ENCODE data around the gene RAB36. TPM values are rescaled to one million over a fixed set of nuclear protein-coding genes. Genes with fewer than 3 reads are reported as not detected.

Gene RAB36
- total RNA-seq, 1 donor from 2014 or later: 2.2 TPM

DNA sequence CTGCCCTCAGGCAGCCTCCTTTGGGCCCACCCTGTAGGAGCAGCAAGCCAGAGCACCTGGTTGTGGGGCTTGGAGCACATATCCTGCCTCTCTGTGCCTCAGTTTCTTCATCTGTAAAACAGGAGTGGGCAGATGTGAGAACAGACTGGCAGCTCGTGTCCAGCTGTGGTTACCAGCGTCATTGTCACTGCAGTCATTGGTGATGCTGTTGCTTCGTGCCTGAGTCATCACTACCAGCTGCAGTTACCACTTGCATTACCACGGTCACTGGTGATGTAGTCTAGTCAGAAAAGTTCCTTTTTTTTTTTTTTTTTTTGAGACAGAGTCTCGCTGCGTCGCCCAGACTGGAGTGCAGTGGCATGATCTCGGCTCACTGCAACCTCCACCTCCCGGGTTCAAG is 23.9 kb upstream of the RAB36 start:
- Mint-ChIP-seq H3K27me3 (ENCODE audit: unreplicated experiment) (peaks cover 11% of the 10 kb centered on the region), H3K4me3 (ENCODE audit: unreplicated experiment) (no peak overlapping the region), H3K9me3 (ENCODE audit: unreplicated experiment) (no peaks in the 10 kb centered on the region), H3K36me3 (ENCODE audit: low read depth, unreplicated experiment) (no peaks in the 10 kb centered on the region), H3K4me1 (ENCODE audit: unreplicated experiment) (peaks cover 10% of the 10 kb centered on the region), H3K27ac (ENCODE audit: unreplicated experiment) (no peak overlapping the region)
- TF ChIP-seq, protein P1, sequence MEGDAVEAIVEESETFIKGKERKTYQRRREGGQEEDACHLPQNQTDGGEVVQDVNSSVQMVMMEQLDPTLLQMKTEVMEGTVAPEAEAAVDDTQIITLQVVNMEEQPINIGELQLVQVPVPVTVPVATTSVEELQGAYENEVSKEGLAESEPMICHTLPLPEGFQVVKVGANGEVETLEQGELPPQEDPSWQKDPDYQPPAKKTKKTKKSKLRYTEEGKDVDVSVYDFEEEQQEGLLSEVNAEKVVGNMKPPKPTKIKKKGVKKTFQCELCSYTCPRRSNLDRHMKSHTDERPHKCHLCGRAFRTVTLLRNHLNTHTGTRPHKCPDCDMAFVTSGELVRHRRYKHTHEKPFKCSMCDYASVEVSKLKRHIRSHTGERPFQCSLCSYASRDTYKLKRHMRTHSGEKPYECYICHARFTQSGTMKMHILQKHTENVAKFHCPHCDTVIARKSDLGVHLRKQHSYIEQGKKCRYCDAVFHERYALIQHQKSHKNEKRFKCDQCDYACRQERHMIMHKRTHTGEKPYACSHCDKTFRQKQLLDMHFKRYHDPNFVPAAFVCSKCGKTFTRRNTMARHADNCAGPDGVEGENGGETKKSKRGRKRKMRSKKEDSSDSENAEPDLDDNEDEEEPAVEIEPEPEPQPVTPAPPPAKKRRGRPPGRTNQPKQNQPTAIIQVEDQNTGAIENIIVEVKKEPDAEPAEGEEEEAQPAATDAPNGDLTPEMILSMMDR (IDR thresholded peaks at IDR 0.05; ENCODE audit: unreplicated experiment): no peak
- DNase-seq (ENCODE audit: low spot score): no peak

DNA sequence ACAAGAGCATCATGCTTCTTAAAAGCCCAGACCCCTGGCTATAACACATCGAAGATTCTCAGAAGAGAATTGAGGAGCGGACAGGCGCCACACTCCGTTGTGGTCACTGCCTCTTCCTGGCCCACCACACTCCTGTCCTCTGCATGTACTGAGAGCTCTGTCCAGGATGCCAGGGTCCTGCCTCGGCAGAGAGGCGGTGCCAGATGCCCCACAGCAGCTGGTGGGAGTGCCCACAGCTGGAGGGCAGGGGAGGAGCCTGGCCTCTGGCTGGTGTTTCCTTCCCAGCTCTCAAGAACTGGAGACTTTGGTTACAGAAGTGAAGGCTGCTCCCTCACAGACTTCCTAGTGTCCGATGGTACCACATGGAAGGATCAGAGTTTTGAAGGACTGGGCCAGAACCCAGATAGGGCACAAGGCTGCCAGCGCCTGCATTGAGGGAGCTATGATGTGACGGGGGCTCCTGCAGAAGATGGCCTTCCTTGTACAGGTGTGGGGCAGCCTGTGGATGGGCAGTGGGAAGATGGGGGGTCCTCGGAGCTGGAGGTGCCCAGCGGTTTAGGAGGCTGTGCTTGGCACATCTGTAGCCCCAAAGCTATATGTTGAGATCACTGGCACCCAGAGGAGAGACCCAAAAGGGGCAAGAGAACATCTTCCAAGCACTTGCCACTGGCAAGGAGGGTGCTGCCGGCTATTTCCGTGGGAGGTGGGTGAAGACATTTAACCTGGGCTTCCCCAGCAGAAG is 22.9 kb upstream of the RAB36 start:
- Mint-ChIP-seq H3K36me3 (ENCODE audit: low read depth, unreplicated experiment) (no peaks in the 10 kb centered on the region), H3K4me3 (ENCODE audit: unreplicated experiment) (no peak overlapping the region), H3K27me3 (ENCODE audit: unreplicated experiment) (peaks cover 11% of the 10 kb centered on the region), H3K4me1 (ENCODE audit: unreplicated experiment) (peaks cover 10% of the 10 kb centered on the region), H3K27ac (ENCODE audit: unreplicated experiment) (no peak overlapping the region), H3K9me3 (ENCODE audit: unreplicated experiment) (no peaks in the 10 kb centered on the region)
- TF ChIP-seq, protein P1 (IDR thresholded peaks at IDR 0.05; ENCODE audit: unreplicated experiment): no peak
- no peak for DNase-seq (ENCODE audit: low spot score)

DNA sequence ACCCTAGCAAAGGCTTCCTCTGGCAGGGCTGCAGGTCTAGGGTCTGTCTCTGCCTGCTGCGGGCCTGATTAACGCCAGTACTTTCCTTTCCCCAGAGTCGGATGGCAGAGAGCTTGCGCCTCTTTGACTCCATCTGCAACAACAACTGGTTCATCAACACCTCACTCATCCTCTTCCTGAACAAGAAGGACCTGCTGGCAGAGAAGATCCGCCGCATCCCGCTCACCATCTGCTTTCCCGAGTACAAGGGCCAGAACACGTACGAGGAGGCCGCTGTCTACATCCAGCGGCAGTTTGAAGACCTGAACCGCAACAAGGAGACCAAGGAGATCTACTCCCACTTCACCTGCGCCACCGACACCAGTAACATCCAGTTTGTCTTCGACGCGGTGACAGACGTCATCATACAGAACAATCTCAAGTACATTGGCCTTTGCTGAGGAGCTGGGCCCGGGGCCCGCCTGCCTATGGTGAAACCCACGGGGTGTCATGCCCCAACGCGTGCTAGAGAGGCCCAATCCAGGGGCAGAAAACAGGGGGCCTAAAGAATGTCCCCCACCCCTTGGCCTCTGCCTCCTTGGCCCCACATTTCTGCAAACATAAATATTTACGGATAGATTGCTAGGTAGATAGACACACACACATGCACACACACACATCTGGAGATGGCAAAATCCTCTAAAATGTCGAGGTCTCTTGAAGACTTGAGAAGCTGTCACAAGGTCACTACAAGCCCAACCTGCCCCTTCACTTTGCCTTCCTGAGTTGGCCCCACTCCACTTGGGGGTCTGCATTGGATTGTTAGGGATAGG is 22.1 kb upstream of the RAB36 start:
- no peaks in the 10 kb centered on the region for H3K9me3 Mint-ChIP-seq (ENCODE audit: unreplicated experiment)
- H3K27ac Mint-ChIP-seq (ENCODE audit: unreplicated experiment): no peak overlapping the region
- H3K27me3 Mint-ChIP-seq (ENCODE audit: unreplicated experiment): peaks cover 11% of the 10 kb centered on the region
- H3K4me3 Mint-ChIP-seq (ENCODE audit: unreplicated experiment): no peak overlapping the region
- no peak for DNase-seq (ENCODE audit: low spot score)
- H3K4me1 Mint-ChIP-seq (ENCODE audit: unreplicated experiment): peaks cover 10% of the 10 kb centered on the region
- no peaks in the 10 kb centered on the region for H3K36me3 Mint-ChIP-seq (ENCODE audit: low read depth, unreplicated experiment)
- TF ChIP-seq, protein P1 (IDR thresholded peaks at IDR 0.05; ENCODE audit: unreplicated experiment): no peak

- Mint-ChIP-seq H3K36me3 (ENCODE audit: low read depth, unreplicated experiment) (no peaks in the 10 kb centered on the region), H3K9me3 (ENCODE audit: unreplicated experiment) (no peaks in the 10 kb centered on the region), H3K4me1 (ENCODE audit: unreplicated experiment) (peaks cover 10% of the 10 kb centered on the region), H3K27ac (ENCODE audit: unreplicated experiment) (no peak overlapping the region), H3K27me3 (ENCODE audit: unreplicated experiment) (peaks cover 11% of the 10 kb centered on the region), H3K4me3 (ENCODE audit: unreplicated experiment) (no peak overlapping the region)
- DNase-seq (ENCODE audit: low spot score): no peak
- TF ChIP-seq, protein P1 (IDR thresholded peaks at IDR 0.05; ENCODE audit: unreplicated experiment): no peak
Observed at GRCh38 chr22:23123804-23124254, 21.4 kb upstream of the RAB36 start.

All from endothelial cell (in vitro differentiated cells).